HepG2 (cell line): ENCODE measurements around the gene LRRC51. TPM values are rescaled to one million over a fixed set of nuclear protein-coding genes. Genes with fewer than 3 reads are reported as not detected.

Source experiments
- AHR ChIP-seq: IDR thresholded peaks from 2 replicates; pipeline ENCODE4 v1.6.1; 2018; ENCODE audit warnings: missing genetic modification reagents, missing compliant biosample characterization
- ATF1 ChIP-seq: IDR thresholded peaks from 2 replicates; pipeline ENCODE4 v1.6.1; 2016; ENCODE audit warnings: mild to moderate bottlenecking, control low read depth
- ATM ChIP-seq: fragments of 450-650 bp; IDR thresholded peaks from 2 replicates; pipeline ENCODE4 v1.7.1; 2017; ENCODE audit warnings: mild to moderate bottlenecking, borderline replicate concordance
- BCL6 ChIP-seq: IDR thresholded peaks from 2 replicates; pipeline ENCODE4 v1.6.1; 2016; ENCODE audit warnings: missing genetic modification reagents, missing compliant biosample characterization
- DNMT1 ChIP-seq: sonication (generic); formaldehyde crosslinking; IDR thresholded peaks from 2 replicates; pipeline ENCODE4 v1.5.1; 2020; ENCODE audit warnings: mild to moderate bottlenecking, missing genetic modification reagents
- DNMT3B ChIP-seq: conservative IDR thresholded peaks from 2 replicates; pipeline ENCODE4 v1.6.1; 2016; ENCODE audit warnings: missing biosample characterization, control low read depth
- ETV6 ChIP-seq: sonication (generic); formaldehyde crosslinking; conservative IDR thresholded peaks from 2 replicates; pipeline ENCODE4 v1.4.0; 2020; ENCODE audit warnings: missing genetic modification reagents
- PAWR ChIP-seq: sonication (generic); formaldehyde crosslinking; IDR thresholded peaks from 2 replicates; pipeline ENCODE4 v1.4.0; 2020; ENCODE audit warnings: missing genetic modification reagents, mild to moderate bottlenecking, borderline replicate concordance
- ZKSCAN1 ChIP-seq: fragments of 150-350 bp; IDR thresholded peaks from 2 replicates; pipeline ENCODE4 v1.6.1; 2014; ENCODE audit warnings: low read length
- ZNF343 ChIP-seq: sonication (generic); formaldehyde crosslinking; IDR thresholded peaks from 2 replicates; pipeline ENCODE4 v1.4.0; 2020; ENCODE audit warnings: mild to moderate bottlenecking, missing genetic modification reagents
- ZNF382 ChIP-seq: sonication (generic); formaldehyde crosslinking; IDR thresholded peaks from 2 replicates; pipeline ENCODE4 v1.5.0; 2020; ENCODE audit warnings: missing genetic modification reagents, mild to moderate bottlenecking, borderline replicate concordance
- ZNF629 ChIP-seq: sonication (generic); formaldehyde crosslinking; conservative IDR thresholded peaks from 2 replicates; pipeline ENCODE4 v1.5.0; 2020; ENCODE audit warnings: missing genetic modification reagents
- ZNF674 ChIP-seq: sonication (generic); formaldehyde crosslinking; IDR thresholded peaks from 2 replicates; pipeline ENCODE4 v1.5.0; 2020; ENCODE audit warnings: low read depth, mild to moderate bottlenecking, missing genetic modification reagents
- ZNF678 ChIP-seq: sonication (generic); formaldehyde crosslinking; IDR thresholded peaks from 2 replicates; pipeline ENCODE4 v1.4.0; 2020; ENCODE audit warnings: mild to moderate bottlenecking, missing genetic modification reagents
- ZNF7 ChIP-seq: IDR thresholded peaks from 2 replicates; pipeline ENCODE4 v1.6.1; 2016; ENCODE audit warnings: missing biosample characterization, missing genetic modification reagents
- polyA plus RNA-seq, 8 experiments: library from polyadenylated mRNA; depleted of rRNA in 3 of 8; stranded (reverse) in 7 of 8; unstranded in 1 of 8; fragments of >200 nt; fragmentation: Illumina TruSeq in 4 of 8; extraction: Trizol in 4 of 8; gene quantifications; 2 replicates each; pipeline versions ENCODE4 v1.2.1 to v1.2.3, GENCODE V29; 2011 to 2016; ENCODE audit warnings: low read depth in 4 of 8, missing spikeins in 1 of 8, mixed read lengths in 1 of 8; ENCODE audit not compliant: insufficient read depth in 1 of 8
- total RNA-seq, 5 experiments: library from RNA; depleted of rRNA; stranded (reverse); fragments of >200 nt; fragmentation: Illumina TruSeq; extraction: Trizol; gene quantifications; 2 replicates each; pipeline ENCODE4 v1.2.3, GENCODE V29; 2016; ENCODE audit warnings: low read depth in 1 of 5
- TF ChIP-seq, protein P1 (sequence below): sonication (generic); formaldehyde crosslinking; IDR thresholded peaks from 2 replicates; pipeline ENCODE4 v1.5.1; 2020; ENCODE audit warnings: mild to moderate bottlenecking, missing genetic modification reagents, moderate library complexity
- TF ChIP-seq, protein P2 (sequence below): sonication (generic); formaldehyde crosslinking; IDR thresholded peaks from 2 replicates; pipeline ENCODE4 v1.4.0; 2020; ENCODE audit warnings: mild to moderate bottlenecking, missing genetic modification reagents
- TF ChIP-seq, protein P3 (sequence below): sonication (generic); formaldehyde crosslinking; IDR thresholded peaks from 2 replicates; pipeline ENCODE4 v1.5.1; 2020; ENCODE audit warnings: missing genetic modification reagents, mild to moderate bottlenecking, borderline replicate concordance
- TF ChIP-seq, protein P4 (sequence below): fragments of 450-650 bp; IDR thresholded peaks from 2 replicates; pipeline ENCODE4 v1.6.1; 2016

The LRRC51 gene
- total and polyA plus RNA-seq, 2 of the 13 experiments (the other 11 are each of a cell fraction or from before 2014, with no cell fraction given), result 5.3 to 6.0 TPM

DNA sequence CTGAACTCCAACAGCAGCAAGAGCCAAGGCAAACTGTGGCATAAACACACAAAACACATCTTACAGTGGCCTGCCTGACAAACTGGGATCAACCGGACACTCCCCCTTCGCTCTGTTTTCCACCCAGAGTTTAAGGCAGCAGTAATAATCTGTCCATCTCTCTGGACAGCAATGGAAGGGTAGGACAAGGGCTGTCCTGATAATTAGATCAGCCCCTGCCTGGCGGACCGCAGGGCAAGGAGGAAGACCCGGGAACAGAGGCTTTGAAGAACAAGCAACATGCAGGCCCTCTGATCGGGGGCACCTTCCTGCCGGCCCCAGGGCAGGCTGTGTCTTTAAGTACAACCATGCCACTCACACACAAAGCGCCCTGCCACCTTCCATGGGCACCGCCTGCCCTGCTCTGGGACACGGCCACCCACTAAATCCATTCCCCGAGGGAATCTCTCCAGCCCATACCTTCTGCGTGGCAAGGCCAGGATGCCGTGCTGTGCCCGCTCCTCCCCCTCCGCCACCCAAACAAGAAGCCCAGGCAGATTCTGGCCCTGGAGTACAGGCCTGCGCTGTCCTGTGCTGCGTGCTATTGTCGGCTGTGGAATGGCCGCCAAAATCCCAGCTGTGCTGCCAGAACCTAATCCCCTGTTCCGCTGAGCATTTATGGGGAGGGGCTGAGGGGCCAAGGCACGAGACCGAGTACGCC lies 39.1 kb upstream of the LRRC51 start (continued):
- TF ChIP-seq, protein P1, sequence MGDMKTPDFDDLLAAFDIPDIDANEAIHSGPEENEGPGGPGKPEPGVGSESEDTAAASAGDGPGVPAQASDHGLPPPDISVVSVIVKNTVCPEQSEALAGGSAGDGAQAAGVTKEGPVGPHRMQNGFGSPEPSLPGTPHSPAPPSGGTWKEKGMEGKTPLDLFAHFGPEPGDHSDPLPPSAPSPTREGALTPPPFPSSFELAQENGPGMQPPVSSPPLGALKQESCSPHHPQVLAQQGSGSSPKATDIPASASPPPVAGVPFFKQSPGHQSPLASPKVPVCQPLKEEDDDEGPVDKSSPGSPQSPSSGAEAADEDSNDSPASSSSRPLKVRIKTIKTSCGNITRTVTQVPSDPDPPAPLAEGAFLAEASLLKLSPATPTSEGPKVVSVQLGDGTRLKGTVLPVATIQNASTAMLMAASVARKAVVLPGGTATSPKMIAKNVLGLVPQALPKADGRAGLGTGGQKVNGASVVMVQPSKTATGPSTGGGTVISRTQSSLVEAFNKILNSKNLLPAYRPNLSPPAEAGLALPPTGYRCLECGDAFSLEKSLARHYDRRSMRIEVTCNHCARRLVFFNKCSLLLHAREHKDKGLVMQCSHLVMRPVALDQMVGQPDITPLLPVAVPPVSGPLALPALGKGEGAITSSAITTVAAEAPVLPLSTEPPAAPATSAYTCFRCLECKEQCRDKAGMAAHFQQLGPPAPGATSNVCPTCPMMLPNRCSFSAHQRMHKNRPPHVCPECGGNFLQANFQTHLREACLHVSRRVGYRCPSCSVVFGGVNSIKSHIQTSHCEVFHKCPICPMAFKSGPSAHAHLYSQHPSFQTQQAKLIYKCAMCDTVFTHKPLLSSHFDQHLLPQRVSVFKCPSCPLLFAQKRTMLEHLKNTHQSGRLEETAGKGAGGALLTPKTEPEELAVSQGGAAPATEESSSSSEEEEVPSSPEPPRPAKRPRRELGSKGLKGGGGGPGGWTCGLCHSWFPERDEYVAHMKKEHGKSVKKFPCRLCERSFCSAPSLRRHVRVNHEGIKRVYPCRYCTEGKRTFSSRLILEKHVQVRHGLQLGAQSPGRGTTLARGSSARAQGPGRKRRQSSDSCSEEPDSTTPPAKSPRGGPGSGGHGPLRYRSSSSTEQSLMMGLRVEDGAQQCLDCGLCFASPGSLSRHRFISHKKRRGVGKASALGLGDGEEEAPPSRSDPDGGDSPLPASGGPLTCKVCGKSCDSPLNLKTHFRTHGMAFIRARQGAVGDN (CRISPR knock-in tag), result peak; percentile 78
- no peak for TF ChIP-seq ZNF674 (CRISPR knock-in tag)
- TF ChIP-seq, protein P2, sequence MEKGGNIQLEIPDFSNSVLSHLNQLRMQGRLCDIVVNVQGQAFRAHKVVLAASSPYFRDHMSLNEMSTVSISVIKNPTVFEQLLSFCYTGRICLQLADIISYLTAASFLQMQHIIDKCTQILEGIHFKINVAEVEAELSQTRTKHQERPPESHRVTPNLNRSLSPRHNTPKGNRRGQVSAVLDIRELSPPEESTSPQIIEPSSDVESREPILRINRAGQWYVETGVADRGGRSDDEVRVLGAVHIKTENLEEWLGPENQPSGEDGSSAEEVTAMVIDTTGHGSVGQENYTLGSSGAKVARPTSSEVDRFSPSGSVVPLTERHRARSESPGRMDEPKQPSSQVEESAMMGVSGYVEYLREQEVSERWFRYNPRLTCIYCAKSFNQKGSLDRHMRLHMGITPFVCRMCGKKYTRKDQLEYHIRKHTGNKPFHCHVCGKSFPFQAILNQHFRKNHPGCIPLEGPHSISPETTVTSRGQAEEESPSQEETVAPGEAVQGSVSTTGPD, result 0 out of 2 replicates have a peak, but pooled peaks have one; percentile 41
- no peak for TF ChIP-seq DNMT1 (CRISPR knock-in tag)
- TF ChIP-seq DNMT3B (CRISPR knock-in tag), result no peak
- TF ChIP-seq, protein P3, sequence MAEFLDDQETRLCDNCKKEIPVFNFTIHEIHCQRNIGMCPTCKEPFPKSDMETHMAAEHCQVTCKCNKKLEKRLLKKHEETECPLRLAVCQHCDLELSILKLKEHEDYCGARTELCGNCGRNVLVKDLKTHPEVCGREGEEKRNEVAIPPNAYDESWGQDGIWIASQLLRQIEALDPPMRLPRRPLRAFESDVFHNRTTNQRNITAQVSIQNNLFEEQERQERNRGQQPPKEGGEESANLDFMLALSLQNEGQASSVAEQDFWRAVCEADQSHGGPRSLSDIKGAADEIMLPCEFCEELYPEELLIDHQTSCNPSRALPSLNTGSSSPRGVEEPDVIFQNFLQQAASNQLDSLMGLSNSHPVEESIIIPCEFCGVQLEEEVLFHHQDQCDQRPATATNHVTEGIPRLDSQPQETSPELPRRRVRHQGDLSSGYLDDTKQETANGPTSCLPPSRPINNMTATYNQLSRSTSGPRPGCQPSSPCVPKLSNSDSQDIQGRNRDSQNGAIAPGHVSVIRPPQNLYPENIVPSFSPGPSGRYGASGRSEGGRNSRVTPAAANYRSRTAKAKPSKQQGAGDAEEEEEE, result no peak
- no peak for TF ChIP-seq ZNF382 (CRISPR knock-in tag)
- no peak for TF ChIP-seq ZKSCAN1
- TF ChIP-seq ATM, result no peak
- no peak for TF ChIP-seq ZNF678 (CRISPR knock-in tag)
- TF ChIP-seq, protein P4, sequence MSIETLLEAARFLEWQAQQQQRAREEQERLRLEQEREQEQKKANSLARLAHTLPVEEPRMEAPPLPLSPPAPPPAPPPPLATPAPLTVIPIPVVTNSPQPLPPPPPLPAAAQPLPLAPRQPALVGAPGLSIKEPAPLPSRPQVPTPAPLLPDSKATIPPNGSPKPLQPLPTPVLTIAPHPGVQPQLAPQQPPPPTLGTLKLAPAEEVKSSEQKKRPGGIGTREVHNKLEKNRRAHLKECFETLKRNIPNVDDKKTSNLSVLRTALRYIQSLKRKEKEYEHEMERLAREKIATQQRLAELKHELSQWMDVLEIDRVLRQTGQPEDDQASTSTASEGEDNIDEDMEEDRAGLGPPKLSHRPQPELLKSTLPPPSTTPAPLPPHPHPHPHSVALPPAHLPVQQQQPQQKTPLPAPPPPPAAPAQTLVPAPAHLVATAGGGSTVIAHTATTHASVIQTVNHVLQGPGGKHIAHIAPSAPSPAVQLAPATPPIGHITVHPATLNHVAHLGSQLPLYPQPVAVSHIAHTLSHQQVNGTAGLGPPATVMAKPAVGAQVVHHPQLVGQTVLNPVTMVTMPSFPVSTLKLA, result no peak
- TF ChIP-seq BCL6 (CRISPR knock-in tag), result no peak
- TF ChIP-seq PAWR, result no peak
- TF ChIP-seq ETV6, result no peak
- TF ChIP-seq ZNF7 (CRISPR knock-in tag), result no peak
- no peak for TF ChIP-seq ZNF343 (CRISPR knock-in tag)
- no peak for TF ChIP-seq ATF1
- no peak for TF ChIP-seq AHR (CRISPR knock-in tag)
- TF ChIP-seq ZNF629 (CRISPR knock-in tag), result no peak
